GM12865 (cell line): ENCODE data around the gene LIFR.

Experiments used
- DNase-seq: peaks from one replicate; pipeline ENCODE4 v3.0.0; 2010; ENCODE audit warnings: low read depth
- H3K4me3 ChIP-seq: 2 replicates; pipeline ENCODE4 v1.5.1; 2011; ENCODE audit warnings: mild to moderate bottlenecking, low read depth, low read length, control low read depth
- CTCF ChIP-seq: IDR thresholded peaks from 2 replicates; pipeline ENCODE4 v1.5.1; 2011; ENCODE audit warnings: low read length, control low read depth, low read depth, inconsistent platforms; ENCODE audit not compliant: insufficient read depth; ENCODE audit errors: missing control alignments

Gene LIFR

GRCh38 chr5:38595132-38595745 lies 38.8 kb upstream of the LIFR start:
- no peak for DNase-seq
- TF ChIP-seq CTCF = no peak
- H3K4me3 ChIP-seq = no peak overlapping the region

GRCh38 chr5:38593959-38594358 lies 37.5 kb upstream of the LIFR start:
- DNase-seq = no peak
- no peak overlapping the region for H3K4me3 ChIP-seq
- TF ChIP-seq CTCF = no peak

- no peak for TF ChIP-seq CTCF
- no peak for DNase-seq
- no peak overlapping the region for H3K4me3 ChIP-seq
These were observed 35.0 kb upstream of the LIFR start for GRCh38 chr5:38591523-38591849.

DNA sequence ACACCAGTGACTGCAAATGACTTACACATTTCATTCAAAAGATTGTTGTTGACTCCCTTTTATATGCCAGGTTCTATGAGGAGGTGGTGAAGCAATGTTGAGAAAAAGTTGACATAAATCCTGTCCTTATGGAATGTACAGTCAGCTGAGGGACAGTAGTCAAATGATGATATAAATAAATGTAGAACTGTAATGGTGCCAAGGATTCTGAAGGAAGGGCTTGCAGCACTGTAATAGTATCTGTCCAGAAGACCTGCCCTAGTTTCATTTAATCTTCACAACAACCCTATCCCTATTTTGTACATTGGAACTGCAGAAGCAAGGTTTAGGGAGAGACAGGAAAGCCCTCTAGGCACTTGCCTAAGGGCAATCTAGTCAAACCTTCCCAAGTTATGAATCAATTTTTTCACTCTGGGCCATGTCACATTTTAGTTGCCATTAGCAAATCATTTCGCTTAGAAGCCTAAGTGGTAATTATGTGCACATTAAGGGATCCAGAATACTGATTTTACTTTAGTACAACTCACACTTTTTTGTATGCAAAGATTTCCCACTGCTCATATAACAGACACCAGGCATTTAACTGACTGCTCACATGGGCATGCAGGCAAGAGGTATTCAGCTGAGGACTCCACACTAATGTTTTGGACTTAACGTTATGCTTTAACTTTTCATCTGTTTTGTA lies 34.5 kb upstream of the LIFR start:
- no peak for DNase-seq
- TF ChIP-seq CTCF = no peak
- no peak overlapping the region for H3K4me3 ChIP-seq

- no peak for TF ChIP-seq CTCF
- no peak for DNase-seq
- no peak overlapping the region for H3K4me3 ChIP-seq
These were observed 33.2 kb upstream of the LIFR start for GRCh38 chr5:38589629-38590028.

DNA sequence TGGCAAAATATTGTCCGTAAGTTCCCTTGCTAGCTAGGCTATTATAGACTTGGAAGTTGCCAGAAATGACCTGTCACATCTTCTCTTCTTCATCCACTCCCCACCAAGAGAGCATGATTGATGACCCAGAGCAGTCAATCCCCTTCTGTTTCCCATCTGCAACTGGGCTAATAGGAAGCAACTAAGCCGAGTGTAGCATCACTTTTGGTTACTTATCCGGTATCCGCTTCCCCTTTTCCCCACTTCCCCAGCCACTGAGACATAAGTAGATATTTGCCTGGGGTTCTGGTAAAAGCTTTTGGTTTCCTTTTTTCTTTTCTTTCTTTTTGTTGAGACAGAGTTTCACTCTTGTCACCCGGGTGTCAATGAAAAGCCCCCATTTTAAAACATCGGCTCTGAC lies 29.4 kb upstream of the LIFR start:
- DNase-seq = peak; percentile 8
- H3K4me3 ChIP-seq = no peak overlapping the region
- TF ChIP-seq CTCF = no peak

DNA sequence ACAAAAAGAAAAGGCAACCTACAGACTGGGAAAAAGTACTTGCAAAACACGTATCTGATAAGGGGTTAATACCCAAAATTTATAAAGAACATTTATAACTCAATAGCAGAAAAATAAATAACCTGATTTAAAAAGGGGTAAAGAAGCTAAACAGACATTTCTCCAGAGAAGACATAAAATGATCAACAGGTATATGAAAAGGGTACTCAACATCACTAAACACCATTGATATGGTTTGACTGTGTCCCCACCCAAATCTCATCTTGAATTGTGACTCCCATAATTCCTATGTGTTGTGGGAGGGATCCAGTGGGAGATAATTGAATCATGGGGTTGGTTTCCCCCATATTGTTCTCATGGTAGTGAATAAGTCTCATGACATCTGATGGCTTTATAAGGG lies 27.1 kb upstream of the LIFR start:
- TF ChIP-seq CTCF = no peak
- no peak for DNase-seq

More for the DNA sequence above, 27.1 kb upstream of the LIFR start:
- H3K4me3 ChIP-seq = no peak overlapping the region
